ENCODE data around the gene ZYG11A.

ZYG11A gene

DNA sequence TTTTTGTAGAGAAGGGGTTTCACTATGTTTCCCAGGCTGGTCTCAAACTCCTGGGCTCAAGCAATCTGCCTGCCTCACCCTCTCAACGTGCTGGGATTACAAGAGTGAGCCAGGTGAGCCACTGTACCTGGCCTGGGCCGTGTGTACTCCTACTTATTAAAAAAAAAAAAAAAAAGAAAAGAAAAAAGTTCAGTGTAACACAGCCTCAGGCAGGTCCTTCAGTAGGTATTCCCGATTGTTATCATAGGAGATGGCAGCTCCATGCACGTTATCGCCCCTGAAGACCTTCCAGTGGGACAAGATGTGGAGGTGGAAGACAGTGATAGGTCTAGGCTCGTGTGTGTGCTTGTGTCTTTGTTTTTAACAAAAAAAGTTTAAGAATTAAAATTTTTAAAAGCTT lies 75.6 kb downstream of the ZYG11A start:
- no peak for DNase-seq (ENCODE audit: low read depth, low spot score)

GRCh38 chr1:52919051-52919722 lies 76.6 kb downstream of the ZYG11A start:
- no peak for DNase-seq (ENCODE audit: low read depth, low spot score)

- DNase-seq (ENCODE audit: low read depth, low spot score): no peak
Observed at GRCh38 chr1:52919723-52920483, 77.3 kb downstream of the ZYG11A start.

GRCh38 chr1:52920791-52921291 lies 78.3 kb downstream of the ZYG11A start:
- no peak for DNase-seq (ENCODE audit: low read depth, low spot score)

GRCh38 chr1:52925571-52926005 lies 83.0 kb downstream of the ZYG11A start:
- no peak for DNase-seq (ENCODE audit: low read depth, low spot score)

- DNase-seq (ENCODE audit: low read depth, low spot score): no peak
Observed at GRCh38 chr1:52926864-52927211, 84.3 kb downstream of the ZYG11A start.

GRCh38 chr1:52927212-52928014 lies 84.9 kb downstream of the ZYG11A start, which contains the start of gene SCP2:
TSS of gene SCP2 (plus strand) at chr1:52927276. CDS start at chr1:52927397, 121 bp downstream.
- DNase-seq (ENCODE audit: low read depth, low spot score): no peak

DNA sequence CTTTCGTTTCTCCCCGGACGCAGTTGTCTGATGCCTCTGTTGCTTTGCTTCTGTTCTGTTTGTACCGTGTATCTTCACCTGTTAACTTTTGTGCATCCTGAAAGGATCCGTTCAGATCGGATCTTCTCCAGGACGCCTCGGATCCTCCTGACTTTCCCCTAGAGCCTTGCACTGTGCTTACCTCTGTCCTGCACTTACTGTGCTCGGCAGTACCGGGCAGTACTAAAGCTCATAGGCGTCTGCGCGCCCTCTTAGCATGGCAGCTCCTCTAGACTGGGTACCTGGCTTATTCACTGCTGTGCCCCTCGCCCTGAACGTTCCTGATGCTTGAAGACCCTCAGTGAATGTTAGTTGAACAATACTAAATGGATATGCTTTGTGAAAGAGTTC lies 85.5 kb downstream of the ZYG11A start:
- DNase-seq (ENCODE audit: low read depth, low spot score): no peak

- DNase-seq (ENCODE audit: low read depth, low spot score): no peak
Observed at GRCh38 chr1:52929019-52929418, 86.5 kb downstream of the ZYG11A start.

DNA sequence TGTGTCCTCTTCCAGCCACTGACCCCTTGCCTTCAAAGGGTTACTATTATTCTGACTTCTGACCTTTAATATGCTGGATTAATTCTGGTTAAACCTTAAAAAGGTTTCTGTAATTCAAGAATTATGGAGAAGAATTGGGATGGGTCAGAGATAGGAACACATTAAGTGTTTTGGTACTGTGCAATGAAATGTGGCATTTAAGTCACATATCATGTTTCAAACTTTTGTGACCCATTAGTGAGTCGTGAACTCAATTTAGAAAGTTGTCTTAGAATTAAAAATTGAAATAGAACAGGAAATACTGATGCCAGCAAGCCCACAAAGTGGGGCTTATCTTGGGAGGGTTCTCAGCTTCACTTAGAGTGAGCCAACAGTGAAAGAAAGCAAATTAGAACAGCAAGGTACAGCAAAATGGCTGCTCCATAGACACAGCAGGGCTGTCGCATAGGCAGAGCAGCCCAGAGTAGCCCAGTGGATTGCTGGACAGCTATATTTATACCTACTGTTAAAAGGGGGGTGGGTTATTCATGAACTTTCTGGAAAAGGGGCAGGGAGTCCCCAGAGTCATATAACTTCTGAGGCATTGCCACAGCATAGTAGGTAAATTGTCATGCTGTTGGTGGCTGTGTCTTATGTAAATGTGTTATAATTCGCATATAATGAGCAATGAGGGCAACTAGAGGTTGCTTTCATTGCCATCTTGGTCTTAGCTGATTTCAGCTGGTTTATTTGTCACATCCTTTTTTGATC lies 95.0 kb downstream of the ZYG11A start:
- no peak for DNase-seq (ENCODE audit: low read depth, low spot score)

DNA sequence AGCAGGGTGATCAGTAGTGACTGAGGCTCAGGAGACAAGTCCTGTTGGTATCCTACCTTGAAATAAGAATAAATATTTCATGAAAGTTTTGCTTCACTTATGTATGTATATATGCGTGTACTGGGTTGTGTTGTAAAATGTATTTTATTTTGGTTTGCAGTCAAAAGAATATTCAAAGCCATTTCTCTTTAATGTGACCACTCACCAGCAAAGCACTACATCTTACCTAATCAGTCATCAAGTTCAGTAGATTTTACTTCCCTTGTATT lies 95.6 kb downstream of the ZYG11A start:
- no peak for DNase-seq (ENCODE audit: low read depth, low spot score)

DNA sequence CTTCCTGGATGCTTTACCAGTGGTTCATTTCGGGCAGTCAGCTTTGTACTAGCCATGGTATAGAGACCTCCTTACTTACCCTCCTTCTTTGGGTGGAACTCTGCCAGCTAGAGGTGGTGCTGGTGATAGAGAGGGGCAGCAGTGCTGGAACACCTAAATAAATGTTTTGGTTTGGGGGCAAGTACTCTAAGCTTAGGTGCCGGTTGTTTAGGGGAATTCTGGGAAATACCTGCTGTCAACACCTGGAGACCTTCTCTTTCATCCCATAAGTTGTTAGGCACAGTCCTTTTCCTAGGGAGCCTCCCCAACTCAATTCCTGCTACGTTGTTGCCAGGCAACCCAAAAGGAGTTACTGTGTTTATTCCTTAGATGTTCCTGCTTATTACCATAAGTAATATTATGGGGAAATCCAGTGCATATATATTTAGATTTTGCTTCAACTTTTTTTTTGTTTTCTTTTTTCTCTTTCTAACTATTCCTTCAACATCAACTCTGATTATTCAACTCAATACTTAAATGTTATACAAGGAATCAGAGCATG lies 101.4 kb downstream of the ZYG11A start:
- no peak for DNase-seq (ENCODE audit: low read depth, low spot score)

- DNase-seq (ENCODE audit: low read depth, low spot score): no peak
Observed at GRCh38 chr1:52944566-52944965, 102.0 kb downstream of the ZYG11A start.
